GM18505 (cell line): ENCODE measurements around the gene ABCA2.

Experiments used
- ATAC-seq: cut with Tn5 transposase; IDR thresholded peaks from one replicate; pipeline ENCODE4 v1.9.1; 2021; ENCODE audit not compliant: unreplicated experiment
- POLR2A ChIP-seq: IDR thresholded peaks from 4 replicates; pipeline ENCODE4 v1.6.1; 2011; ENCODE audit warnings: borderline replicate concordance; ENCODE audit not compliant: insufficient read depth, insufficient read length; ENCODE audit errors: extremely low read depth

ABCA2 gene

GRCh38 chr9:137056739-137057415 is 28.8 kb upstream of the ABCA2 start:
- TF ChIP-seq POLR2A, result no peak
- ATAC-seq, result no peak

- ATAC-seq, result no peak
- TF ChIP-seq POLR2A, result no peak
These were observed 27.6 kb upstream of the ABCA2 start for GRCh38 chr9:137055385-137056364.

DNA sequence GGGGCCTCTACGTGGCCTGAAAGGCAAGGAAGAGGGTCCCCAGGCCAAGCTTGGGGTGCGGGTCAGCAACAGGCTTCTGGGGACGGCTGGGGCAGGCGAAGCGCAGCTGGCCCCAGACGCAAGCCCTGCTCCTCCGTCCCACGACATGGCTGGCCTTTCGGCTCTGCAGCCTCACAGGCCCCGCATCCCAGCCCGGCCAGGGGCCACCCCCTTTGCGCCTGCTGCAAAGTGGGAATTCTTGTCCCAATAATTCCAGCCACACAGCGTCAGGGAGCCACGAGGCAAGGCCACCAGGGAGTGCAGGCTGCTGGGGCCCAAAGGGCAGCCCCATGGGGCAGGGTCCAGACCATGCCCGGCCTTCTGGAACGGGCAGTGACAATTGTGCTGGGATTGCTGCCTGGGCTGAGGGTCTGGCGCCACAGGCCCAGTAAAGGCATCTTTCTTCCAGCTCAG is 26.9 kb upstream of the ABCA2 start:
- no peak for TF ChIP-seq POLR2A

GRCh38 chr9:137053944-137054931 is 26.2 kb upstream of the ABCA2 start, which contains the start of gene ENTPD2:
ENTPD2 (minus strand) TSS chr9:137054061; CDS start chr9:137053997, 64 bp downstream.
- no peak for ATAC-seq
- TF ChIP-seq POLR2A, result no peak

More for the DNA sequence above, 26.9 kb upstream of the ABCA2 start:
- ATAC-seq, result no peak

- no peak for TF ChIP-seq POLR2A
- ATAC-seq, result no peak
These were observed 25.2 kb upstream of the ABCA2 start for GRCh38 chr9:137052998-137053943.

- TF ChIP-seq POLR2A, result no peak
- no peak for ATAC-seq
These were observed 24.3 kb upstream of the ABCA2 start for GRCh38 chr9:137052293-137052692.

- no peak for ATAC-seq
- TF ChIP-seq POLR2A, result no peak
These were observed 23.2 kb upstream of the ABCA2 start for GRCh38 chr9:137051145-137051724.

DNA sequence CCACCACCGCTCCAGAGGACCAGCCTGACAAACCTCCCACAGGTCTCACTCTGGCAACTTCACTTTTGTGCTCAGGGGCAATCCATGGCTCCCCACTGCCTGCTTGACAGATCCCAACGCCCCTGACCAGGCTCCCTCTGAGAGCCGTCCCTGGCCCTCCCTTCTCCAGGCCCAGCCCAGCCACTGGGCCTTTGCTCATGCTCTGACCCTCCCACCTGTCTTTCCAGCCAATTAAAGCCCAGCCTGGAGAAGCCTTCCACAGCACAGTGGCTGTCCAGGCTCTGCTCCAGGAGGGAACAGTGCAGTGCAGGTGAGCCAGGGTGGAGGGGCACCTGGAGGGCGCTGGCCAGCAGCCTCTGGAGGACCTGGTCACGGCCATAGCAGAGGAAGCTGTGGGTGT is 22.5 kb upstream of the ABCA2 start:
- no peak for ATAC-seq
- TF ChIP-seq POLR2A, result no peak

- no peak for ATAC-seq
- no peak for TF ChIP-seq POLR2A
These were observed 21.8 kb upstream of the ABCA2 start for GRCh38 chr9:137049544-137050449.
